ENCODE results near the gene ZMYM4.

GRCh38 chr1:35394386-35394785 is 125.9 kb downstream of the ZMYM4 start:
- TF ChIP-seq CTCF (IDR thresholded peaks at IDR 0.05; ENCODE audit: poor library complexity, severe bottlenecking) (no peak), EZH2 (IDR thresholded peaks at IDR 0.05; ENCODE audit: borderline replicate concordance, insufficient read depth, low read length, poor library complexity, severe bottlenecking) (no peak), SMC3 (conservative IDR thresholded peaks at IDR 0.05; ENCODE audit: poor library complexity) (no peak), MXI1 (conservative IDR thresholded peaks at IDR 0.05; ENCODE audit: poor library complexity, severe bottlenecking) (no peak), TAF1 (IDR thresholded peaks at IDR 0.05; ENCODE audit: low read depth) (no peak)

Data from neural cell (in vitro differentiated cells).